Activated naive CD4-positive, alpha-beta T cell (primary cell): Measurements from ENCODE around the gene SPRED3.
"Not testable (repeated sequence)": the region's sequence is repeated elsewhere in the genome, so short reads cannot be mapped to it uniquely, and the experiment has no call there.

Experiments
- DNase-seq, 4 experiments: peaks; one replicate each; lab custom pipeline; 2025; lab: John Stamatoyannopoulos, UW

SPRED3 gene

DNA sequence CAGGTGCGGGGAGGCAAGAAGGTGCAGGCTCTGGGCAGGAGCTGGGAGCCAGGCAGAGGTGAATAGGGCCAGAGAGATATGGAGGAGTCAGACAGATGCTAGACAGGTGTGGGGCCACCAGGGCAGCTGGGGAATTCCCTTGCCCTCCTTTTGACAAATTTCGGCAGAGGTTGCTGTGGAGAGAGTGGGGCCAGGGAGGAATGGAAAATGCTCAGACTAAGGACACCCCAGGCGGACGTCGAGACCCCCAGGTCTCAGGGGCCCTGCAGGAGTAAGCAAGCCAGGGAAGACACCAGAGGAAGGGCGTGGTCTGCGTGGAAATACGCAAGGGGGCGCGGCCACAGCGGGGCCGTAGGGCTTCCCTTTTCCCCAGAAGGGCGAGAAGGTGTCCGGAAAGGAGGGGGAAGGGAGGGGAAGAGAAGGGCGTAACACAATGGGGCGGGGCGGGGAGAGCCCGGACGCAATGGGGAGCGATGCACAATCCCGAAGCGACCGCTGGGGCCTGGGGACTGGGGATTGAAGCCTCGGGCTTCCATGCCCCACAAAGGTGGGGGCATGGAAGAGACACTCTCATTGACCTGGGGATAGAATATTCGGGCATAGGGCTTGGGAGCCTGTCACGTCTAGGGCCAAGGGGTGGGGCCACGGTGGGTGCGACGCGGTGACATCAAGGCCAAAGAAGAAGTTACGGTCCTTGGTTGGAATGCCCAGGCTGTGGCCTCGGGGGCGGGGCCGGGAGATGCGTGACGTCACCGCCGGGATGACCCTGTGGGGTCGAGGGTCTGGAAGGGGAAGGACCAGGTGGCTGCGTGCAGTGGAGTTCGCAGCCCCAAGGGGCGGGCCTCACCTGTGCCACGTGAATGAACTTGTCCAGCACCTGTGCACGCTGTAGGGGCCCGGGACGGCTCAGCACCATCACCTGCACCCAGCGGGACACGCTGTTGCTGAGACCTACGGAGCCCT, 29.3 kb downstream of the SPRED3 start:
- peak in 1 of 4 experiments; percentile 26 for DNase-seq

DNA sequence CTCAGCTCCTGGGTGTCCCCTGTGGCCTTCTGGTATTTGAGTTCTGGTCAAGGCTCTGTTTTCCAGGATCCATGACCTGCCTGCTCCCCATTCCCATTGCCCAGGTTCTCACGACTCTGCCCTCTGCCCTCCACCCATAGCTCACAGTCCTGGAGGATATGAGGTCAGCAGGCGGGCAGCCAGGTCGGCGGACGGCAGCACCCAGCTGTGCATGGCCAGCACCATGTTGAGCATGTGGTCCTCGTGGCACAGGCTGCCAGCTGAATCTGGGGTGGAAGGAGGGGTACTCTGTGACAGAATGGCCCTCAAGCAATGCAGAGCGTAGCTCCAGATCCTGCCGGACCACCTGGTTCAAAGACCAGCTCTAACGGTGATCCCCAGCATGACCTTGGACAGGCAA, 32.4 kb downstream of the SPRED3 start:
- DNase-seq, result no peak

DNA sequence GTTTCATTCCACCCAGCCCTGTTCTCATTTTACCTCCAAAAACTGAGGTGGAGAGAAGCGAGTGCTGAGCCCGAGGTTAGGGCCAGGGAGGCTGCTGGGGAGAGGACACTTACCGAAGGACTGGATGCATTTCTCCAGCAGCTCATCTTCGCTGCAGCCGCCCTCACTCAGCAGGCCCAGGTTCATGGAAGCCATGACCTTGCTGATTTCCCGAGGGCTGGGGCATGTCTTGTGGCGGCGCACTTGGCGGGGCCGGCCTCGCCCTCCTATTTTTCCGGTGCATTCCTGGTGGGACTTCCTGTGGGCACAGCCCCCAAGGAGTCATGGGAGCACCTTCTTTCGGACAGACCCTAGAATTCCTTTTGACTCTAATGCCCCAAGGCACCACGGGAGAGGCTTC, 33.4 kb downstream of the SPRED3 start:
- DNase-seq, result no peak

DNA sequence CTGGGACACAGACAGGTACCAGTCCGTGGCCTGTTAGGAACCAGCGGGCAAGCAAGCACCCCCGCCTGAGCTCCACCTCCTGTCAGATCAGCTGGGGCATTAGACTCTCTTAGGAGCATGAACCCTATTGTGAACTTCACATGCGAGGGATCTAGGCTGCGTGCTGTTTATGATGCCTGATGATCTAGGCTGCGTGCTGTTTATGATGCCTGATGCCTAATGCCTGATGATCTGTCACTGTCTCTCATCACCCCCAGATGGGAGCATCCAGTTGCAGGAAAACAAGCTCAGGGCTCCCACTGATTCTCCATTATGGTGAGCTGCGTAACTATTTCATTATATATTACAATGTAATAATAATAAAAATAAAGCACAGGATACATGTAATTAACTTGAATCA, 33.9 kb downstream of the SPRED3 start:
- no peak for DNase-seq

DNA sequence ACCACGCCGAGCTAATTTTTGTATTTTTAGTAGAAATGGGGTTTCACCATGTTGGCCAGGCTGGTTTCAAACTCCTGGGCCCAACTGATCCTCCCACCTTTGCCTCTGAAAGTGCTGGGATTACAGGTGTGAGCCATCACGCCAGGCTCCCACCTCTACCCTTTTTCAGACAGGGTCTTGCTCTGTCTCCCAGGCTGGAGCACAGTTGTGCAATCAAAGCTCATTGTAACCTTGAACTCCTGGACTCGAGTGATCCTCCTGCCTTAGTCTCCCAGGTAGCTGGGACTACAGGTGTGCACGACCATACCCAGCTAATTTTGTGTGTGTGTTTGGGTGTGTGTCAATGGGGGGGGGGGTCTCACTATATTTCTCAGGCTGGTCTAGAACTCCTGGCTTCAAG, 35.8 kb downstream of the SPRED3 start:
- DNase-seq, result no peak

DNA sequence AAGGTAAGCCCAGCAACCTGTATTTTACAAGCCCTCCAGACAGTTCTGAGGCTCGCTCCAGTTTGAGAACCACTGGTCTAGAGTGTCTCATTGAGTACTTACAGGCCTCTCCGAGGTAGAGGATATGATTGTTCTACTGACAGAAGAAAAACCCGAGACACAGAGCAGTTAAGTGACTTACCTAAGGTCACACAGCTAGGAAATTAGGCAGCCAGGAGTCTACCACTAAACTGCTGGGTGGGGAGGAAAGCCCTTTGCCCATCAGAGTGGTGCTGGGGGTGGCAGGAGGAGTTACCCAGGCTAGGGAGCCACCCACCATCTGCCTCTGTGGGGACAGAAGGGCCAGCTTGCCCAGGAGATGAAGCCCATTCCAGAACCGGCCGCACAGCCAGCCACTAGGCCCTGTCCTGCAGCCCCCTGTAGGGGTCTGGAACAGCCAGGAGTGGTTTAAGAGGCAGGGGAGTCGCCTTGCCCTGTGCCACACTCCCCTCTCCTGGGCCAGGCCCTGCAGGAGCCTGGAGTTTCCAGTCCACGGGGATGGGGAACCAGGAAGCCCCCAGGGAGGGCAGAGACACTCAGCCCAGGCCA, 36.8 kb downstream of the SPRED3 start:
- no peak for DNase-seq

DNA sequence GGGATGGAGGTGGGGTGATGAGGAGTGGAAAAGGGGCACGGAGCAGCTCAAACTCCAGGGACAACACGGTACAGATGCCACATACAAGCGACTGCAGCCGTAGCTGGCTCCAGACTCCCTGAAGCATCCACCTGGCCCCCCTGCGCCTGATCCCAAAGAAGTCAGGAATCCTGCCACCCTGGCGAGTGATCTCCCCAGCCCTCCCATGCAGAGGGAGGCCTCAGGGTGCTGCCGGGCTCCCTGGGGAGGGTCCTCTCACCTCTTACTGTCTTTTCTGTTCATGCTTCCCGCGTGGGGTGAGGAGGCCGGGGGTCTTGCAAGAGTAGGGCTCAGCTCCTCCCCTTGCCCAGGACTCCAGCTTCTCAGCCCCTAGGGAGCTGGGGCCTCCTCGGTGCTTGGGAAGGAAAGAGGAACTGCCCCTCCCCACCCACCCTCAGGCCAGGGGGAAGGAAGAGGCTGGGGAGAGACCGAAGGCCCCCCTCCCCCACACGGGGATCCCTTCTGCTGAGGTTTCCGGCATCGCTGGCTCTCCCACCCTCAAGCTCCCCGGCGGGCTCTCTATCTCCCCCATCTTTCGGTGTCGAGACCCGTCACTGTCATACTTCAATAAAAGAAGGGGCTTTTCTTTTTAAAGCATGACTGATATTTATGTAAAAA, 37.4 kb downstream of the SPRED3 start, which contains the start of gene RASGRP4:
RASGRP4 (minus strand) TSS at position 410 of the 657 bp plus-strand sequence; CDS start at position 282, 128 bp downstream.
- DNase-seq, result no peak

DNA sequence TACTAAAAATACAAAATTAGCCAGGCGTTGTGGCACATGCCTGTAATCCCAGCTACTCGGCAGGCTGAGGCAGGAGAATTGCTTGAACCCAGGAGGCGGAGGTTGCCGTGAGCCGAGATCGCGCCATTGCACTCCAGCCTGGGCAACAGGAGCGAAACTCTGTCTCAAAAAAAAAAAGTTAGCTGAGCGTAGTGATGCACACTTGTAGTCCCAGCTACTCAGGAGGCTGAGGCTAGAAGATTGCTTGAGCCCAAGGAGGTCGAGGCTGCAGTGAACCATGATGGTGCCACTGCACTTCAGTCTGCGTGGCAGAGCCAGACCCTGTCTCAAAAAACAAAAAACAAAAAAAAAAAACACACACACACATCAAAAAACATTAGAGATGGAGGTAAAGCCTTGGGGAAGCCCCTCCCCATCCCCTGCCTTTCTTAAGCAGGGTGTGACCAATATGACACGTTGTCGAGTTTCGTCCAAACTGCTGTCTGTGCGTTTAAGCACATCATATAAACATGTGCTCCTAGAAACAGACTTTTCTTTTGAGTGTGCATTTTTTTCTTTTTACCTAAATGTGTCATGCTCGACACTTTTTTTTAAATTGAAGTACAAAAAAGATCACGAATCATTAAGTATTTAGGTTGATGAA, 38.7 kb downstream of the SPRED3 start:
- DNase-seq, result not testable (repeated sequence)

DNA sequence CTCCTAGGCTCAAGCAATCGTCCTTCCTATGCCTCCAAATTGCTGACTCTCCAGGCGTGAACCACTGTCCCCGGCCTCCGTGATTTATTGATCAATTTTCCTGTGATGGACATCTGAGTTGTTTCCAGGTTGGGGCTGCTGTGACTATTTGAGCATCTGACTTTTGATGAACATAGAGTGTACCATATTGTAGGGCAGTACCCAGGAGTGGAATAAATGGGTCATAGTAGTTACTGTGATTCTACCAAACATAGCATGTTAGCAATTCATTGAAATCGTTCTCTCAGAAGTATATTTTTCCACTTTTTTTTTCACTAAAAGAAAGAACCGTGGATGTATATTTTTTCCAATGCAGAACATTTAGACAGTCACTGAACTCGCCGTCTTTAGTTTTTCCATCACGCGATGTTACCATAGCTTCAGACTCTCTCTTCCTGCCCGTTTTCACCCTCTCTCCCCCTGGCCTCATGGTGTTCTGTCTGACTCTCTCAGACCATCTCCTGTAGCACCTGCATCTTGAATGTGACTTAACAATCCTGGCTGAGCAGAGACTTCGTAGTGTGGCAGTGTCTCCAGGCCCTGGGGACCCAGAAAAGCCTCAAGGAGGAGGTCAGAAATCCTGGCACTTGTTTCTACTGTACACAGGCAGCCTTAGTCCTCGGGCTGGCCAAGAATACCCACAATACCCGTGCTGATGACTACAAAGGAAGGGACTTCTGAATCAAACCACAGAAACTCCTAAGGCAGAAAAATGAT, 40.7 kb downstream of the SPRED3 start:
- no peak for DNase-seq

DNA sequence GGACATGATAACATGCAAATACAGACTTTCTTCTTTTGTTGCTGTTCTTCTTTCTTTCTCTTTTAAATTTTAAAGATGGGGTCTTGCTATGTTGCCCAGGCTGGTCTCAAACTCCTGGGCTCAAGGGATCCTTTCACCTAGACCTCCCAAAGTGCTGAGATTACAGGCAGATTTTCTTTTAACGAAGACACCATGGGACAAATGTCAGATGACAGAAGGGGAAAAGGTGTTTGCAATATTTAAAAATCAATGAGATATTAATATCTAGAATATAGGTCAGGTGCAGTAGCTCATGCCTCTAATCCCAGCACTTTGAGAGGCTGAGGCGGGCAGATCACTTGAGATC, 41.3 kb downstream of the SPRED3 start:
- no peak for DNase-seq

DNA sequence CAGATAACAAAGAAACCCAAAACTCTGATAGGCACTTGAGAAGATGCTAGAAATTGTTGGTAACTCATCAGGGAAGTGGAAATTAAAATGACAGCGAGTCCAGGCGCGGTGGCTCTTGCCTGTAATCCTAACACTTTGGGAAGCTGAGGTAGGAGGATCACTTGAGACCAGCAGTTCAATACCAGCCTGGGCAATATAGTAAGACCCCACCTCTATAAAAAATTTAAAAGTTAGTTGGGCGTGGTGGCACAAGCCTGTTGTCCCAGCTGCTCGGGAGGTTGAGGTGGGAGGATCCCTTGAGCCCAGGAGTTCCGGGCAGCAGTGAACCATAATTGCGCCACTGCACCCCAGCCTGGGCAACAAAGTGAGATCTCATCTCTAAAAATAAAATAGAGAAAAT, 42.4 kb downstream of the SPRED3 start:
- no peak for DNase-seq

DNA sequence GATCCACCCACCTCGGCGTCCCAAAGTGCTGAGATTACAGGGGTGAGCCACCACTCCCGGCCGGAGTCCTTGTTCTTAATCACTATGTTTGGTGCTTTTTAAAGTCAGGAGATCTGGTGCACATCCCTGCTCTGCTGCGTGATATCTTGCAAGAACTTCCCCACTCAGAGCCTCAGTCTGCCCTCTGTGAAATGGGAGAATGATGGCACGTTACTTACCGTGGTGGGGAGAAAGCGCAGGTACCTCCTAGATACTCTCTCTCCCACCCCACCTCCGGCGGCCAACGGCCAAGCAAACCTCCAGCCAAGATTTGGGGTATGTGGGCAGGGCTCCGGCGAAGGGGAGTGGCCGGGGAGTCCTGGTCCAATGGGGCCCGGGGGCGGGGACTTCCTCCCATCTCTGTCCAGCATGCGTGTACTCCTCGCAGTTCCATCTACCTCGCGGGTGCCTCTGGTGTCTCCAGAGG, 44.8 kb downstream of the SPRED3 start, which contains the start of gene RYR1:
RYR1 (plus strand) TSS at position 424 of the 466 bp plus-strand sequence. CDS start 139 bp downstream, outside the sequence.
- peak in 2 of 4 experiments; percentile 12 to 13 for DNase-seq

DNA sequence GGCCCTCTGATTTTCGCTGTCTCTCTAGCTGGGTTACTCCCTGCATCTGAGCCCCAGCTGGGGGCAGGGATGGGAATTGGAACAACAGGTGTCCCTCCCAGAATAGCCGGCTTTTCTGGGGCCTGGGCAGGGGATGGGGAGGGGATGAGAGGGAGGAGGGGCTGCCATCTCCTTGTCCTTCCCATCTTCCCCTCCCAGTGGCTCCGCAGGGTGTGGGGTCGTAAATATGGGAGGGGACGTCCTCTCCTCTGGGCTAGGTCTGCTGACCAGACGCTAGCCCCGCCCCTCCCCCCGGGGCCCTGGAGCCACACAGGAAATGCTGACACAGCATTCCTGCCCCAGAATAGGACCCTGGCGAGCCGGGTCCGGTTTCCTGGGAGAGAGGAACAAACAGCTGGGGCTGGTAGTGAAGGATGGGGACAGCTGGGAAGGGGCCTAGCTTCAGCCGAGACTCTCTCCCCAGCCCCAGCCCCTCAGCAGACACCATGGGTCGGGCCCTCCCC, 46.1 kb downstream of the SPRED3 start:
- no peak for DNase-seq

DNA sequence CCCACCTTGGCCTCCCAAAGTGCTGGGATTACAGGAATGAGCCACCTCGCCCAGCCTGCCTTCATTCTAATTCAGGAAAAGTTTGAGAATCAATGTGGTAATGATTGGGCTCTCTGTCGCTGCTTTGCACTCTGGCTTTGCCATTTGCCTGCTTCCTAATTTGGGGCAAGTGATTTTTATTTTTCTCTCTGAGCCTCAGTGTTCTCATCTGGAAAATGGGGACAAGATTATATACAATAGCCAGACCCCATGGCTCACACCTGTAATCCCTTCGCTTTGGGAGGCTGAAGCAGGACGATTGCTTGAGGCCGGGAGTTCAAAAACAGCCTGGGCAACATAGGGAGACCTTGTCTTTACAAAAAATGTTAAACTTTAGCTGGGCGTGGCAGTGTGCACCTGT, 48.8 kb downstream of the SPRED3 start:
- no peak for DNase-seq

DNA sequence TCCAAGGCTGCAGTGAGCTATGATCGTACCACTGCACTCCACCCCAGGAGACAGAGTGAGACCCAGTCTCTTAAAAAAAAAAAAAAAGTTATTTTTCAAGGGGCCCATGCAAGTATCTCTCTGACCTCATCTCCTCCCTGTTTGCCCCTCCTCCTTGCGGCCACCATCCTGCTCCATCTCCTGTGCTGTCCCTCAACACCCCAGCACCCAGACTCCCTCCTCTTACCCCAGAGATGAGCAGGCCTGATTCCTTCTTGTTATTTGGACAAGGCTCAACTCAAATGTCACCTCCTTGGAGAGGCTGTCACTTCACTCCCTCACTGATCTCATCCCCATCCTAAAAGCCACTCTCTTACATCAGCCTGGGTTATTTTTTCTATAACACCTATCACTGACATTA, 49.4 kb downstream of the SPRED3 start:
- no peak for DNase-seq

DNA sequence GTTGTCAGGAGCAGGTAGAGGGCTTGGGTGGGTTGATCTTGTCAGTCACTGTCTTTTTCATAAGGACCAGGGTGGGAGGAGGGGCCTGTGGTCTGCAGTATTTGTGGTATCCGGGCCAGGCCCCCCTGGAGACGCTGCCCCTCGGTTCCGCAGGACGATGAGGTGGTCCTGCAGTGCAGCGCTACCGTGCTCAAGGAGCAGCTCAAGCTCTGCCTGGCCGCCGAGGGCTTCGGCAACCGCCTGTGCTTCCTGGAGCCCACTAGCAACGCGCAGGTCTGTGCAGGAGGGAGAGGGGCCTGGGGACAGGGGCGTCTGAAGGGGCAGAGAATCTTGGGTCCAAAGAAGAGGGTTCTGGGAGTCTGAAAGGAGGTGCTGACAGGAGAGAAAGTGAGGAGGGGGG, 52.1 kb downstream of the SPRED3 start:
- no peak for DNase-seq

DNA sequence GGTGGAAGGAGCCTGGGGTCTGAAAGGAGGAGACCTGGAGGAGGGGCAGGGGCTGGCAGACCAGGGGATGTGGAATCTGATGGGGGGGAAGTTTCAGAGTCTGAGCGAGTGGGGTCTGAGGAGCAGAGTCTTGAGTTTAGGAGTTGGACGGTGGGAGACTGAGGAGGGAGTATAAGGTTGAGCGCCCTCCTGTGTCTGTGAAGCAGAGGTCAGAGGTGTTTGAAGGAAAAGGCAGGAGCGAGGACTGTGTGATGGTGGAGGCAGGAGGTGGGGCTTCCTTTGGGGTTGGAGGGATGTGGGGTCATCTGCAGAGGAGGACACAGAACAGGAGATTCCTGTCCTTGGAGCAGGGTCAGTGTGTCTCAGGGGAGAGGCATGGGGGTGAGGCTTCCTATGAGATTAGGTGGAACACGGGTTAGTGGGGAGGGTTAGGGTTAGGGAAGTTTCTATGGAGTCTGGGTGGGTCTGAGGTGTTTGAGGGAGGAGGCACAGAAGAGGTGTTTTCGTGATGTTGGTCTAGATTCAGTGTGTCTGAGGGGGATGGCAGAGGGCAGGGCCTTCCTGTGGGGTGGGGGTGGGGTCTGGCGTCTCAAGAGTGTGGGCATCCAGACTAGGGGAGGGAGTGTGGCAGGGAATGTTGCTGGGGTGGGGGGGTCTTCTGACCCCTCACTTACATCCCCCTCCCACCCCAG, 53.3 kb downstream of the SPRED3 start:
- DNase-seq, result no peak

DNA sequence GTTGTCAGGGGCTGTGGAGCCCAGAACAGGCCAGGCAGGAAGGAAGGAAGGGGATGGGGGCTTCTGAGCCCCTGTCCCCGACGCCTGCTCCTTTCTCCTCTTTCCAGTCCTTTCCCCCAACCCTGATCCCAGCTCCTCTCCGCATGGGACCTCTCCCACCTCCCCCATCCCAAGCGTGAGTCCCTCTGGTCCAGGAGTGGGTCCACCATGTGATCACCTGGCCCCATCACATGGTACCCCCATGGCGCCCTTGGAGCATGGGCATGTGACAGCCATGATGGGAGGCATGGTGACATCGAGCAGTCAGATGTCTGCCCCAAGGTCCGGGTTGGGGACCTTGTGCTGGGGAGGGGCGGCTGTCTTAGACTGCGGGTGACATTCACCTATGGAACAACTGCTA, 54.2 kb downstream of the SPRED3 start:
- no peak for DNase-seq

DNA sequence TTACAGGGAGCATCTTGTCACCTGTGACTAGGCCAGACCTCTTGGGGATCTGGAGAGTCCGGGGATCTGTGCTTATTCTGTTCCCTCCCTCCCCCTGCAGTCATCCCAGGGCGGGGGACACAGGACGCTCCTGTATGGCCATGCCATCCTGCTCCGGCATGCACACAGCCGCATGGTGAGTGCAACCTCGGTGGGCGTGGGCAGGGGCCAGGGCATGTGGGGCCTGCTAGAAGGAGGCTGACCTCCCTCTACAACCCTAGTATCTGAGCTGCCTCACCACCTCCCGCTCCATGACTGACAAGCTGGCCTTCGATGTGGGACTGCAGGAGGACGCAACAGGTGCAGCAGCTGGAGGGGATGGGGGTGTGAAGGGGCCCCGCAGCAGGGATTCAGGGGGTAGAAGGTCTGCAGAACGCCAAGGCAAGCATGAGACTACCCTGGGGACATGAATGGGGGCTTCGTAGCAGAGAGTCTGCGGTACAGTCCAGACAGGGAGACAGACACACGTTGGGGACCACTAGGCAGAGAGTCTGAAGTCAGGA, 55.0 kb downstream of the SPRED3 start:
- DNase-seq, result no peak

DNA sequence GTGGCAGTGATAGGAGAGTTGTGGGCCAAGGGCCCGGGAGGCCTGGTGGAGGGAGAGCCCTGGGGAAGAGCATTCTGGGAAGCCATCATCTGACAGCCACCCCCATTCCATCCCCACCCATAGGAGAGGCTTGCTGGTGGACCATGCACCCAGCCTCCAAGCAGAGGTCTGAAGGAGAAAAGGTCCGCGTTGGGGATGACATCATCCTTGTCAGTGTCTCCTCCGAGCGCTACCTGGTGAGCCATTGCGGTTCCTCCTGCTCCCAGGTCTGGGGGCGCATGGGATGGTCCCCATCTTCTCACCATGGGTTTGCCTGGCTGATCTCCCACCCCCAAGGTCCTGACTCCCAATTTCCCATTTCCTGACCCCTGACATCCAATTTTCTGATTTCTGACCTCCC, 55.5 kb downstream of the SPRED3 start:
- no peak for DNase-seq
